ENCODE results near the gene CRK. TPM values are rescaled to one million over a fixed set of nuclear protein-coding genes. Genes with fewer than 3 reads are reported as not detected.

Gene CRK
- total RNA-seq, 3 donors from 2014 or later (not counting 1 experiment from before 2014, with no cell fraction given): 15.9 to 19.6 (median 16.7) TPM

DNA sequence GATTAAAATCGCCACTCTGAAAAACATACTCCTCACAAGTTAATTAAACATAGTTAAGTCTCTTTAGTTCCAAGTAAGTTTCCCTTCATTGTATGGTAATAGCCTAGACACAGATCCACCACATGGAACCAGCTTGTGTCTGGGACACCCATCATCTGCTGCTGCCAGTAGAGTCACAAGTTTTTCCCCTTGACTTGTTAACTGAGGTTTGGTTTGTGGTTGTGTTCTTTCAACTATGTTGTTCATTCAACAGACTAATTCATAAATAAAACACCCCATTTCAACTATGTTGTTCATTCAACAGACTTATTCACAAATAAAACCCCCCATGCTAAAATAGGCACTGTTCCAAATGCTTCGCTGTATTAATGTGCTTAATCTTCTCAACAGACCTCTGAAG, 80.4 kb downstream of the CRK start:
- no peaks in the 10 kb centered on the region for H3K27me3 ChIP-seq (ENCODE audit: control insufficient read depth, insufficient read depth, low read length)
- H3K4me1 ChIP-seq (ENCODE audit: control insufficient read depth, insufficient read depth, low read length): peaks cover 66% of the 10 kb centered on the region
- Mint-ChIP-seq H3K4me1 (peaks cover 79 to 82% of the 10 kb centered on the region in 2 donors), H3K9me3 (no peaks in the 10 kb centered on the region), H3K27me3 (ENCODE audit: low read depth in 2 of 2) (no peaks in the 10 kb centered on the region), H3K27ac (peak overlapping the region; percentile 47 to 80), H3K4me3 (peak overlapping the region; percentile 17), H3K36me3 (no peaks in the 10 kb centered on the region)
- TF ChIP-seq, protein P1, sequence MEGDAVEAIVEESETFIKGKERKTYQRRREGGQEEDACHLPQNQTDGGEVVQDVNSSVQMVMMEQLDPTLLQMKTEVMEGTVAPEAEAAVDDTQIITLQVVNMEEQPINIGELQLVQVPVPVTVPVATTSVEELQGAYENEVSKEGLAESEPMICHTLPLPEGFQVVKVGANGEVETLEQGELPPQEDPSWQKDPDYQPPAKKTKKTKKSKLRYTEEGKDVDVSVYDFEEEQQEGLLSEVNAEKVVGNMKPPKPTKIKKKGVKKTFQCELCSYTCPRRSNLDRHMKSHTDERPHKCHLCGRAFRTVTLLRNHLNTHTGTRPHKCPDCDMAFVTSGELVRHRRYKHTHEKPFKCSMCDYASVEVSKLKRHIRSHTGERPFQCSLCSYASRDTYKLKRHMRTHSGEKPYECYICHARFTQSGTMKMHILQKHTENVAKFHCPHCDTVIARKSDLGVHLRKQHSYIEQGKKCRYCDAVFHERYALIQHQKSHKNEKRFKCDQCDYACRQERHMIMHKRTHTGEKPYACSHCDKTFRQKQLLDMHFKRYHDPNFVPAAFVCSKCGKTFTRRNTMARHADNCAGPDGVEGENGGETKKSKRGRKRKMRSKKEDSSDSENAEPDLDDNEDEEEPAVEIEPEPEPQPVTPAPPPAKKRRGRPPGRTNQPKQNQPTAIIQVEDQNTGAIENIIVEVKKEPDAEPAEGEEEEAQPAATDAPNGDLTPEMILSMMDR (IDR thresholded peaks at IDR 0.05): no peak
- intact Hi-C loops (cut with micrococcal nuclease): loop anchor here (1.0 to 2.0 kb wide), 2 partner anchors 15 to 187 kb away; partner anchors contain the start of gene PITPNA
- H3K9me3 ChIP-seq (ENCODE audit: control insufficient read depth, insufficient read depth, low read length): no peaks in the 10 kb centered on the region
- no peak overlapping the region for H3K27ac ChIP-seq (ENCODE audit: low read length)
- peaks cover 10% of the 10 kb centered on the region for H3K36me3 ChIP-seq (ENCODE audit: control insufficient read depth, insufficient read depth, low read length)
- 36% methylated on average over 2 of the region's 2 CpGs for WGBS (ENCODE audit: insufficient coverage)
- ATAC-seq: peak; percentile 54 to 75 (median 75)
- peak in 1 of 2 donors; percentile 58 for DNase-seq
- H3K4me3 ChIP-seq (ENCODE audit: low read length): no peak overlapping the region

DNA sequence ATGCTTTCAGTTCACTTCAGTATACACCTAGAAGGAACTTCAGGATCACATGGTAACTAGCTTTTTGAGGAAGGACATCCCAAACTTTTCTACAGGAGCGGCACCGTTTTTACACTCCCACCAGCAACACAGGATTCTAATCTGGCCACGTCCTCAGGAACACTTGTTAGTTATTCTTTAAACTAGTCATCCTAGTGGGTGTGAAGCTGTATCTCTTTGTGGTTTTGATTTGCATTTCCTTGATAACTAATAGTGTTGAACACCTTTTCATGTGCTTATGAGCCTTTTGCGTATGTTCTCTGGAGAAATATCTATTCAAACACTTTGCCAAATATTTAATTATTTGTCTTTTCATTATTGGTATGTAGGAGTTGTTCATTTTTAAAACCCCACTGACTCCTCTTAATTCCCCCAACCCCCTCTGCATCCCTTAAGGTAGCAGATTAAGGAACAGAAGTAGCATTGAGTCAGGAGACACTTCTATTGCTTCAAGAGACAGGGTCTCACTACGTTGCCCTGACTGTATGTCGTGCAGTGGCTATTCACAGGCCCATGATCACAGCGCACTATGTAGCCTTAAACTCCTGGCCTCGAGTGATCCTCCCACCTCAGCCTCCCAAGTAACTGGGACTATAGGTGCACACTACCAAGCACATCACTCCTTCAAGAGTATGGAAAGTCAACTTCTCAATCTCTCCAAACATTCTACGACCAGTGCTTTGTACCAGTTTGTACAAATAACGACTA, 81.4 kb downstream of the CRK start:
- peak; percentile 66 to 74 (median 69) for ATAC-seq
- peaks cover 10% of the 10 kb centered on the region for H3K36me3 ChIP-seq (ENCODE audit: control insufficient read depth, insufficient read depth, low read length)
- no peaks in the 10 kb centered on the region for H3K9me3 ChIP-seq (ENCODE audit: control insufficient read depth, insufficient read depth, low read length)
- H3K36me3 Mint-ChIP-seq: no peaks in the 10 kb centered on the region
- DNase-seq: peak in 1 of 2 donors; percentile 53
- no peak overlapping the region for H3K4me3 ChIP-seq (ENCODE audit: low read length)
- no peaks in the 10 kb centered on the region for H3K27me3 Mint-ChIP-seq (ENCODE audit: low read depth in 2 of 2)
- H3K27me3 ChIP-seq (ENCODE audit: control insufficient read depth, insufficient read depth, low read length): no peaks in the 10 kb centered on the region
- TF ChIP-seq, protein P1 (IDR thresholded peaks at IDR 0.05): no peak
- 66% methylated on average over 8 of the region's 10 CpGs for WGBS (ENCODE audit: insufficient coverage)
- intact Hi-C loops (cut with micrococcal nuclease): loop anchor here (1.0 kb wide), 1 partner anchor 188 kb away; the partner anchor contains the start of gene PITPNA
- no peaks in the 10 kb centered on the region for H3K9me3 Mint-ChIP-seq
- peak overlapping the region; percentile 47 to 80 for H3K27ac Mint-ChIP-seq
- H3K4me3 Mint-ChIP-seq: peak overlapping the region; percentile 17
- H3K4me1 ChIP-seq (ENCODE audit: control insufficient read depth, insufficient read depth, low read length): peaks cover 63% of the 10 kb centered on the region
- H3K27ac ChIP-seq (ENCODE audit: low read length): no peak overlapping the region
- peaks cover 74% of the 10 kb centered on the region in 2 donors for H3K4me1 Mint-ChIP-seq

DNA sequence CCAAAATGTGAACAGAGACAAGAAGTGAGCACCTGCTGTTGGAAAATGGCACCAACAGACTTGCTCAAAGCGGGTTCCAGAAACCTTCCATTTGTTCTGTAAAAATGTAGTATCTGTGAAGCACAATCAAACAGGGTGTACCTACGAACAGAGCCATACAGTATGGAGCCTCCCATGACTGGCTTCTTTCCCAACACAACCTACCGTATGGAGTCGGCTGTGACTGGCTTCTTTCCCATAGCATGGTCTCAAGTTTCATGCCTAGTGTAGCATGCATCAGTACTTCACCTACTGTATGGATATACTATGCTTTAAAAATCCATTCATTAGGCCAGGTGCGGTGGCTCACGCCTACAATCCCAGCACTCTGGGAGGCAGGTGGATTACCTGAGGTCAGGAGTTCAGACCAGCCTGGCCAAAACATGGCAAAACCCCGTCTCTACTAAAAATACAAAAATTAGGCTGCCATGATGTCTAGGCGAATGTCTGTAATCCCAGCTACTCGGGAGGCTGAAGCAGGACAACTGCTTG, 82.3 kb downstream of the CRK start:
- Mint-ChIP-seq H3K9me3 (no peaks in the 10 kb centered on the region), H3K4me3 (peak overlapping the region; percentile 17), H3K4me1 (peaks cover 71 to 73% of the 10 kb centered on the region in 2 donors), H3K27me3 (ENCODE audit: low read depth in 2 of 2) (no peaks in the 10 kb centered on the region), H3K27ac (peak overlapping the region; percentile 47 to 80), H3K36me3 (no peaks in the 10 kb centered on the region)
- no peak overlapping the region for H3K4me3 ChIP-seq (ENCODE audit: low read length)
- DNase-seq (no peak), ATAC-seq (no peak)
- H3K36me3 ChIP-seq (ENCODE audit: control insufficient read depth, insufficient read depth, low read length): peaks cover 10% of the 10 kb centered on the region
- peaks cover 65% of the 10 kb centered on the region for H3K4me1 ChIP-seq (ENCODE audit: control insufficient read depth, insufficient read depth, low read length)
- intact Hi-C loops (cut with micrococcal nuclease): no loop called here
- no peaks in the 10 kb centered on the region for H3K27me3 ChIP-seq (ENCODE audit: control insufficient read depth, insufficient read depth, low read length)
- WGBS (ENCODE audit: insufficient coverage): 90% methylated on average over 9 of the region's 9 CpGs
- TF ChIP-seq, protein P1 (IDR thresholded peaks at IDR 0.05): no peak
- H3K27ac ChIP-seq (ENCODE audit: low read length): no peak overlapping the region
- H3K9me3 ChIP-seq (ENCODE audit: control insufficient read depth, insufficient read depth, low read length): no peaks in the 10 kb centered on the region
